SK-N-SH treated with all-trans-retinoic acid at 6 μM for 48 hours (cell line): Measurements from ENCODE around the gene PRKACA.

Experiments
- ATAC-seq: fragments of 200-7000 bp; cut with Tn5 transposase; 3 replicates; pipeline ENCODE4 v1.9.1; 2020; ENCODE audit warnings: mild to moderate bottlenecking, moderate library complexity
- ARNTL ChIP-seq: fragments of 450-650 bp; formaldehyde crosslinking; IDR thresholded peaks from 2 replicates; pipeline ENCODE4 v1.5.0; 2020; ENCODE audit warnings: low read depth, mild to moderate bottlenecking, moderate library complexity, borderline replicate concordance
- BACH2 ChIP-seq: fragments of 250-450 bp; sonication (Bioruptor Pico); IDR thresholded peaks from 2 replicates; pipeline ENCODE4 v1.9.0; 2021; ENCODE audit warnings: mild to moderate bottlenecking, borderline replicate concordance
- CSDC2 ChIP-seq: fragments of 250-450 bp; sonication (Bioruptor Pico); IDR thresholded peaks from 2 replicates; pipeline ENCODE4 v1.5.0; 2020; ENCODE audit warnings: mild to moderate bottlenecking, moderate library complexity
- CSRNP3 ChIP-seq: fragments of 250-450 bp; sonication (Bioruptor Pico); IDR thresholded peaks from 2 replicates; pipeline ENCODE4 v1.5.1; 2021; ENCODE audit warnings: mild to moderate bottlenecking, moderate library complexity
- ESRRG ChIP-seq: fragments of 250-450 bp; sonication (Bioruptor Pico); IDR thresholded peaks from 2 replicates; pipeline ENCODE4 v1.6.1; 2021; ENCODE audit warnings: mild to moderate bottlenecking
- GLIS3 ChIP-seq: fragments of 250-450 bp; sonication (Bioruptor Pico); IDR thresholded peaks from 2 replicates; pipeline ENCODE4 v1.5.0; 2020; ENCODE audit warnings: mild to moderate bottlenecking, moderate library complexity
- ISL1 ChIP-seq: fragments of 250-450 bp; sonication (Bioruptor Pico); IDR thresholded peaks from 2 replicates; pipeline ENCODE4 v2.1.2; 2022; ENCODE audit warnings: mild to moderate bottlenecking, moderate library complexity
- OSR1 ChIP-seq: fragments of 250-450 bp; sonication (Bioruptor Pico); IDR thresholded peaks from 2 replicates; pipeline ENCODE4 v1.8.0; 2022; ENCODE audit warnings: moderate library complexity, mild to moderate bottlenecking, inconsistent platforms
- PPARA ChIP-seq: fragments of 250-450 bp; sonication (Bioruptor Pico); IDR thresholded peaks from 2 replicates; pipeline ENCODE4 v1.5.0; 2020; ENCODE audit warnings: mild to moderate bottlenecking, borderline replicate concordance
- RARB ChIP-seq: fragments of 250-450 bp; sonication (Bioruptor Pico); IDR thresholded peaks from 2 replicates; pipeline ENCODE4 v1.8.0; 2021; ENCODE audit warnings: mild to moderate bottlenecking, moderate library complexity
- TCF4 ChIP-seq: fragments of 250-450 bp; sonication (Bioruptor Pico); IDR thresholded peaks from 2 replicates; pipeline ENCODE4 v1.8.0; 2021; ENCODE audit warnings: mild to moderate bottlenecking, moderate library complexity, borderline replicate concordance
- TOX ChIP-seq: fragments of 250-450 bp; sonication (Bioruptor Pico); IDR thresholded peaks from 2 replicates; pipeline ENCODE4 v1.8.0; 2021; ENCODE audit warnings: mild to moderate bottlenecking, moderate library complexity, borderline replicate concordance
- TSHZ2 ChIP-seq: fragments of 250-450 bp; sonication (Bioruptor Pico); IDR thresholded peaks from 2 replicates; pipeline ENCODE4 v1.5.0; 2020; ENCODE audit warnings: mild to moderate bottlenecking, moderate library complexity
- ZC3H10 ChIP-seq: fragments of 250-450 bp; sonication (Bioruptor Pico); IDR thresholded peaks from 2 replicates; pipeline ENCODE4 v1.5.1; 2021; ENCODE audit warnings: mild to moderate bottlenecking, moderate library complexity
- ZFP3 ChIP-seq: fragments of 250-450 bp; sonication (Bioruptor Pico); IDR thresholded peaks from 2 replicates; pipeline ENCODE4 v1.5.0; 2020; ENCODE audit warnings: mild to moderate bottlenecking, moderate library complexity
- ZFP30 ChIP-seq: fragments of 450-650 bp; formaldehyde crosslinking; IDR thresholded peaks from 2 replicates; pipeline ENCODE4 v1.5.0; 2022; ENCODE audit warnings: mild to moderate bottlenecking, moderate library complexity
- ZNF565 ChIP-seq: fragments of 450-650 bp; formaldehyde crosslinking; conservative IDR thresholded peaks from 2 replicates; pipeline ENCODE4 v1.5.0; 2020; ENCODE audit warnings: low read depth, mild to moderate bottlenecking, moderate library complexity
- ZNF70 ChIP-seq: fragments of 450-650 bp; formaldehyde crosslinking; IDR thresholded peaks from 2 replicates; pipeline ENCODE4 v1.5.0; 2020; ENCODE audit warnings: mild to moderate bottlenecking, moderate library complexity
- ZNF8 ChIP-seq: fragments of 450-650 bp; formaldehyde crosslinking; IDR thresholded peaks from 2 replicates; pipeline ENCODE4 v1.5.0; 2020; ENCODE audit warnings: mild to moderate bottlenecking, moderate library complexity
- TF ChIP-seq, protein P1 (sequence below): fragments of 250-450 bp; sonication (Bioruptor Pico); IDR thresholded peaks from 2 replicates; pipeline ENCODE4 v1.8.0; 2021; ENCODE audit warnings: low read depth, mild to moderate bottlenecking, moderate library complexity, borderline replicate concordance
- TF ChIP-seq, protein P2 (sequence below): fragments of 250-450 bp; sonication (Bioruptor Pico); IDR thresholded peaks from 2 replicates; pipeline ENCODE4 v1.5.1; 2020; ENCODE audit warnings: low read depth, mild to moderate bottlenecking, moderate library complexity
- TF ChIP-seq, protein P3 (sequence below): fragments of 250-450 bp; sonication (Bioruptor Pico); IDR thresholded peaks from 2 replicates; pipeline ENCODE4 v1.8.0; 2020; ENCODE audit warnings: mild to moderate bottlenecking, moderate library complexity, borderline replicate concordance

The PRKACA gene

GRCh38 chr19:14053032-14053431 lies 64.5 kb downstream of the PRKACA start:
- TF ChIP-seq, protein P1, sequence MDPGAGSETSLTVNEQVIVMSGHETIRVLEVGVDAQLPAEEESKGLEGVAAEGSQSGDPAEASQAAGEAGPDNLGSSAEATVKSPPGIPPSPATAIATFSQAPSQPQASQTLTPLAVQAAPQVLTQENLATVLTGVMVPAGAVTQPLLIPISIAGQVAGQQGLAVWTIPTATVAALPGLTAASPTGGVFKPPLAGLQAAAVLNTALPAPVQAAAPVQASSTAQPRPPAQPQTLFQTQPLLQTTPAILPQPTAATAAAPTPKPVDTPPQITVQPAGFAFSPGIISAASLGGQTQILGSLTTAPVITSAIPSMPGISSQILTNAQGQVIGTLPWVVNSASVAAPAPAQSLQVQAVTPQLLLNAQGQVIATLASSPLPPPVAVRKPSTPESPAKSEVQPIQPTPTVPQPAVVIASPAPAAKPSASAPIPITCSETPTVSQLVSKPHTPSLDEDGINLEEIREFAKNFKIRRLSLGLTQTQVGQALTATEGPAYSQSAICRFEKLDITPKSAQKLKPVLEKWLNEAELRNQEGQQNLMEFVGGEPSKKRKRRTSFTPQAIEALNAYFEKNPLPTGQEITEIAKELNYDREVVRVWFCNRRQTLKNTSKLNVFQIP (CRISPR knock-in tag) = no peak
- TF ChIP-seq, protein P2, sequence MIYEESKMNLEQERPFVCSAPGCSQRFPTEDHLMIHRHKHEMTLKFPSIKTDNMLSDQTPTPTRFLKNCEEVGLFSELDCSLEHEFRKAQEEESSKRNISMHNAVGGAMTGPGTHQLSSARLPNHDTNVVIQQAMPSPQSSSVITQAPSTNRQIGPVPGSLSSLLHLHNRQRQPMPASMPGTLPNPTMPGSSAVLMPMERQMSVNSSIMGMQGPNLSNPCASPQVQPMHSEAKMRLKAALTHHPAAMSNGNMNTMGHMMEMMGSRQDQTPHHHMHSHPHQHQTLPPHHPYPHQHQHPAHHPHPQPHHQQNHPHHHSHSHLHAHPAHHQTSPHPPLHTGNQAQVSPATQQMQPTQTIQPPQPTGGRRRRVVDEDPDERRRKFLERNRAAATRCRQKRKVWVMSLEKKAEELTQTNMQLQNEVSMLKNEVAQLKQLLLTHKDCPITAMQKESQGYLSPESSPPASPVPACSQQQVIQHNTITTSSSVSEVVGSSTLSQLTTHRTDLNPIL = no peak
- no peak for TF ChIP-seq TCF4 (CRISPR knock-in tag)
- TF ChIP-seq ZNF8 (CRISPR knock-in tag) = no peak
- TF ChIP-seq TOX (CRISPR knock-in tag) = no peak
- TF ChIP-seq RARB (CRISPR knock-in tag) = no peak
- TF ChIP-seq ISL1 (CRISPR knock-in tag) = no peak
- no peak for TF ChIP-seq PPARA (CRISPR knock-in tag)
- no peak for TF ChIP-seq ZC3H10 (CRISPR knock-in tag)
- TF ChIP-seq CSRNP3 (CRISPR knock-in tag) = no peak
- no peak for TF ChIP-seq GLIS3 (CRISPR knock-in tag)
- TF ChIP-seq ZFP3 = no peak
- no peak for TF ChIP-seq BACH2
- no peak for TF ChIP-seq ARNTL (CRISPR knock-in tag)
- TF ChIP-seq TSHZ2 (CRISPR knock-in tag) = no peak
- no peak for TF ChIP-seq ESRRG
- ATAC-seq = no peak

DNA sequence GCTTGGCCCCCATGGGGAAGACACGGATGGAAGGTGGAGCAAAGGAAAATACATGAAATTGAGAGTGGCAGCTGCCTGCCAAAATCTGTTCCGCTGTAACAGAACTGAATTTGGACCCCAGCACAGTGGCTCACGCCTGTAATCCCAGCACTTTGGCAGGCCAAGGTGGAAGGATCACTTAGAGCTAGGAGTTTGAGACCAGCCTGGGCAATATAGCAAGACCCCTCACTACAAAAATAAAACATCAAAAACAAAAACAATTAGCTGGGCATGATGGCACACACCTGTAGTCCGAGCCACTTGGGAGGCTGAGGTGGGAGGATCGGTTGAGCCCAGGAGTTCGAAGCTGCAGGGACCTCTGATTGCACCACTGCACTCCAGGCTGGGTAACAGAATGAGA lies 65.1 kb downstream of the PRKACA start:
- TF ChIP-seq ZC3H10 (CRISPR knock-in tag) (no peak), ISL1 (CRISPR knock-in tag) (no peak), CSDC2 (CRISPR knock-in tag) (no peak), CSRNP3 (CRISPR knock-in tag) (no peak), ESRRG (no peak), PPARA (CRISPR knock-in tag) (no peak), TCF4 (CRISPR knock-in tag) (no peak), ZFP30 (CRISPR knock-in tag) (no peak), OSR1 (CRISPR knock-in tag) (no peak), ARNTL (CRISPR knock-in tag) (no peak), ZNF8 (CRISPR knock-in tag) (no peak), TSHZ2 (CRISPR knock-in tag) (no peak), GLIS3 (CRISPR knock-in tag) (no peak), TOX (CRISPR knock-in tag) (no peak), RARB (CRISPR knock-in tag) (no peak), ZNF70 (no peak), ZNF565 (CRISPR knock-in tag) (no peak)
- TF ChIP-seq, protein P1 (CRISPR knock-in tag) = no peak
- TF ChIP-seq, protein P2 = no peak
- TF ChIP-seq, protein P3, sequence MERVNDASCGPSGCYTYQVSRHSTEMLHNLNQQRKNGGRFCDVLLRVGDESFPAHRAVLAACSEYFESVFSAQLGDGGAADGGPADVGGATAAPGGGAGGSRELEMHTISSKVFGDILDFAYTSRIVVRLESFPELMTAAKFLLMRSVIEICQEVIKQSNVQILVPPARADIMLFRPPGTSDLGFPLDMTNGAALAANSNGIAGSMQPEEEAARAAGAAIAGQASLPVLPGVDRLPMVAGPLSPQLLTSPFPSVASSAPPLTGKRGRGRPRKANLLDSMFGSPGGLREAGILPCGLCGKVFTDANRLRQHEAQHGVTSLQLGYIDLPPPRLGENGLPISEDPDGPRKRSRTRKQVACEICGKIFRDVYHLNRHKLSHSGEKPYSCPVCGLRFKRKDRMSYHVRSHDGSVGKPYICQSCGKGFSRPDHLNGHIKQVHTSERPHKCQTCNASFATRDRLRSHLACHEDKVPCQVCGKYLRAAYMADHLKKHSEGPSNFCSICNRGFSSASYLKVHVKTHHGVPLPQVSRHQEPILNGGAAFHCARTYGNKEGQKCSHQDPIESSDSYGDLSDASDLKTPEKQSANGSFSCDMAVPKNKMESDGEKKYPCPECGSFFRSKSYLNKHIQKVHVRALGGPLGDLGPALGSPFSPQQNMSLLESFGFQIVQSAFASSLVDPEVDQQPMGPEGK (CRISPR knock-in tag) = no peak
- ATAC-seq = no peak
